ENCODE measurements around the gene VSX2.
A peak's percentile ranks its signal among the peaks of the same experiment; 100 is the strongest.

Gene VSX2

DNA sequence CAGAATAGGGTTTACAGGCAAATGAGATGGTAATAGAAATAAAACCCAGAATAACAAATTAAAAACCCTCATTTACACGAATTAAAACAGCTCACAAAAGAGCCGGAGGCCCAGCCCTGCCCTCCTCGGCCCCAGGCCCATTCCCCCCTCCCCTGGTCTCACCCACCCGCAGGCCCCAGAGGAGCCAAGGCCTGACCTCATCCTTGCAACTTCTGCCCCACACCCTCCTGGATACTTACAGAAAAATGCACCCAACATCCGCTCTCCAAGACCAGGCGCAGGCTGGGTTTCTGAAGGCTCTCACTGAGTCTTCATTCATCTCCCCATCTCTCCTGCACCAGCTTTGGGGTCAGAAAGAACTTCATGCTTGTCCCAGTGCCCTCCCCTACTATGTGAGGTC is 16.2 kb upstream of the VSX2 start:
- DNase-seq = no peak

DNA sequence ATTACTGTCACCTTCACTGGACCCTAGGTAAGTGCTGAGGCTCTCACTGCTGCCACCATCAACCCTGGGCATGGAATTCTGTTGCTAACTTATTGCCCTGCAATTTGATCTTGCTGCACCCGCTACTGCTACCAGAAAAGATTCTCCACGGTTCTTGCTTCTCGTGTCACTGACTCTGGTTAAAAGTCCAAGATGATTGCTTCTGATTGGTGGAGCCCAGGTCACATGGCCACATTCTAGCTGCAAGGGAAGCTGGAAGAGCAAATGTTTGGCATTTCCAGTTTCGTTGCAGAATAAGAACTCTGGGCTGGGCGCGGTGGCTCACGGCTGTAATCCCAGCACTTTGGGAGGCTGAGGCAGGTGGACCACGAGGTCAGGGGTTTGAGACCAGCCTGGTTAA is 7.5 kb upstream of the VSX2 start:
- DNase-seq = no peak

DNA sequence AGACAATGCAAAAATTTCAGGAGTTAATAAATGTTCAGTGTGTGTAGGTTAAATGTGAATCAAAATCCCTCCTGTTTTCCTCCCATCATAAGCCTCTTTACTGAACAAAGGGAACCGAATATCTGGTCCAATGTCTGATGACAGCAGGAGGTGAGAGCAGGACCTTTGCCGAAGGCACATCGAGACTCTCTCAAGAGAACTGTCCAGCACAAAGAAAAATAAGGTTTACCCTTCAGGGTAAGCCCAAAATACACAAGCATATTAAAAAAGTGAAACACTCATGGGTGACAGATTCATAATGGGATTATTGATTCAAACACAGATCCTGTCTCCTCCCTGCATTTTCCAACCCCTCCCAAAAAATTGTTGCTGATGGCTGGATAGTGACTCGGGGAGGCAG is 4.2 kb upstream of the VSX2 start:
- DNase-seq = no peak

DNA sequence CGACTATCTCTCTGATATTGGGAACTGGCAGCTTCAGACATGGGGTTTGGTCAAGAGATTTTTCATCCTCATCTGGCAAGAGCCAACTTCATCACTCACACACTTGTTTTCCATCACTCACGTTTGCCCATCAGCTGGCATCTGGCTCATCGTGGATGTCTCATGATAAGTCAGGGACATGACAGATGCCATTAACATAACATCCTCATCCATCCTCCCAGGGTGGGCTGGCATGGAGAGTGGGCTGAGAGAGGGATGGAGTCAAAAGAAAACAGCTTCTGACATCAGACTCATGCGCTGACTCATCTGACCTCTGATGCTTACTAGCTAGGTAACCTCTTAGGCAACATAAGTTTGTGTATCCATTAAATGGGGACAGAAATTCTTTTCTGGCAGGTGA is 1.8 kb upstream of the VSX2 start:
- DNase-seq = no peak

DNA sequence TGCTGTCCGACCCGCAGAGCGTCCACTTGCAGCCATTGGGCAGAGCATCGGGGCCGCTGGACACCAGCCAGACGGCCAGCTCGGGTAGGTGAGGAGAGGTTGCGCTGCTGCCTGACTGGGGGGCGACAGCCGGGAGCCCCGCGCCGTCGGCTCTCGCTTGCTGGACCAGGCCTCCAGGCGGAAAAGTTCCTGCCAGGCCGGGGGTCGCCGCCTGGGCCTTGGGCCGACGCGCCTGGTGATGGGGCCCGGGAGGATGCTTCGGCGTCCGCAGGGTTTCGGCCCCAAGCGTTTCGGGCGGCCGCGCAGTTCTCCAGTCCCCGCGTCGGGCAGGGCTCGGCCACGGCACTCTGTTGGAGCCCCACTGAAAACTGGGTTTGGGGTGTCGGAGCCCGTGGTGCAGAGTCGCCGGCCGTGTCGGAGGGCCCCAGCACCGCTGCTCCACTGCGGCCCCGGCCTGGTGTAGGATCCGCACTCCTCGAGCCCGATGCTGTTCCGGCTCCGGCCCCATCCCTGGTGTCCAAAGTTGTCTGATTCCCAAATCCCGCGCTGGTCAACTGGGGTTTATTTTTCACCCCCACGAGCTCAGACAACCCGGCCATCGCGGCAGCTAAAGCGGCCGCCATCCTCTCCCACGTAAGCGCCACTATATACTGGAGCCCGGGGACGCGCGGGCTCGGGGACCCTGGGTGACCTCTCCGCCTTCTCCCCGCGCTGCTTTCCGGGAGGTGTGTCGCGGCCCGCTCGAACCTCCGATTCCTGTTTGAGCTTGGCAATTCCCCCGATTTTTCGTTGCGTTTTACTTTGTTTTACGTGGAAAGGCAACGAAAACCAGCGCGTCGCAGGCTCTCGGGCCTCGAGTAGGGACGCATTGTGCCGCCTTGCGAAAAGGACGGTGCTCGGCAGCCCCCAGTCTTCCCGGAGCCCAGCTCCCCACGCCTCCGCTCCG is 872 bp downstream of the VSX2 start:
- no peak for DNase-seq

DNA sequence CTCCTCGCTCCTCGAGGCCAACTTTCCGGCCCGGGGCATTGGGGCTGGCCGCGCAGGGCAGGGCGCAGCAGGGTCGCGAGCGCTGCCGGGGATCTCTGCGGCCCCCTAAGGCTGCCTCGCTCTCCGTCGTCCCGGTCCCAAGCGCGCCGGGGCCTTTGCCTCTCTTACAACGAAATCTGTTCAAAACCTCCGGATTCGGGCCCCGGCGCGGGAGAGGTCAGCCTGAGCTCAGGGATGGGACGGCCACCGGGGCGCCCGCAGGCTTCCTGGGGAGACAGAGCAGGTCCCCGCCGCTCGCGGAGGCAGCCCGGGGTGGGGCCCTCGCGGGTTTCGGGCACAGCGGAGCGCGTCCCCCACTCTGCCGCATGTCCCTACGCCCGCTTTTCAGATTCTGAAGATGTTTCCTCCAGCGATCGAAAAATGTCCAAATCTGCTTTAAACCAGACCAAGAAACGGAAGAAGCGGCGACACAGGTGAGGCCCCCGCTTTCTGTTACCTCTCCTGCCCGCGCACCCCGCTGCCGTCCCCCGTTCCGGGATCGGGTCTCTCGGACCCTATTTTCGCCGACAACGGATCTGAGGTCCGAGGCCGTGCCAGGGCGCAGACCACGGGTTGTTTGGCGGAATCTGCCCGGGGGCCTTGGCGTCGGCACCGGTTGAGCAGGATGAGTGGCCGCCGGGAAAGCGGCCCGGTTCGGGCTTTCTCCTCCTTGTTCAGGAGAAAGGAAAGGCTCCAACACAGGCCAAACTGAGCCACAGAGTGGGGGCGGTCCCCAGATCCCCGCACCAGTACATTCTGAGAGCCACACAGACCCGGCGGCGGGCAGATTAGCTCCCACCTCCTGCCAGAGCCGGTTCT is 1.8 kb downstream of the VSX2 start:
- DNase-seq = no peak

DNA sequence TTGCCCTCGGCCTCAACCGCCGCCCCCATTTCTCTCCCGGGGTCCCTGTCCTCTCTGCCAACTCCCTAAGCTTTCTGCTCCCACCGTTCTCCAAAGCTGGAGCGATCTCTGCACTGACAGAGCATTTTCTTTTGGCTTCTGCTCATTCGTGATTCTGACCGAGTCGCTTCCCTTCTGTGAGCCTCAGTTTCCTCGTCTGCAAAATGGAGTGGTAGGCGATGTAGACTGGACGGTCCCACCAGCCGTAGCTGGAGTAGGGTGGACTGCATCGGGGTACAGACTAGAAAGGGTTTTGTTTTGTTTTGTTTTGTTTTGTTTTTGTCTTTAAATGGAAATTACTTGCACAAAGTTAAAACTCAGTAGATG is 2.4 kb downstream of the VSX2 start:
- DNase-seq = no peak

DNA sequence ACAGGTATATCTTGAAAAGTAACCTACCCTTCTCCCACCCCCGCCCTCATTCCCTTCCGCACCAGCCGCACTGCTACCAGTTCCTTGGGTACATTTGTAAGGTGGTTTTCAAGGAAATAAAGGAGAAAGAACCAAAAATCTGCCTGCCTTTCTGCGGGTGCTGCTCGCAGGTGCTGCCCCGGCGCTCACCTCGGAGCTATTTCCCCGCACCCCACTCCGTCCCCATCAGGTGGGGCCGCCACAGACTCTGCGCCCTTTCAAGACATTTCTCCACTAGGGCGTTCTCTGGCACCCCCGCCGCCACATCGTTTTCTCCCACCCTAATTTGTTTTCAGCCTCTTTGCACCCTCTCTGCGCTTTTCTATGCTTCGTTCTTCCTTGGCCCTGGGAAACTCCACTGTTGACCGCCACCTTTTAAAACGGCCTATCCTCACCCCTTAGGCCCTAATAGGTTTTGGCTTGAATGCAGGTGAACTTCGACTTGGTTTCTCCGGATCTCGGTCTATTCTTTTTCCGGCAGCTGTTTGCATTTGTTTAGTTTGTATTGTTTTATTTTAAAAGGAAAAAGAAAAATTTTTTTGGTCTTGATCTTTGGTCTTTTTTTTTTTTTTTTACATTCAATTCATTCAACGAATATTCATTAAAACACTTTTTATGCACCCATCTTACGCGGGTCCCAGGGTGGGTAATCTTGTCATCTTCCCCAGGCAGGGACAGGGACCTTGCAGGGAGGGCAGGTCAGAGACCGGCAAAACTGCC is 3.0 kb downstream of the VSX2 start:
- DNase-seq = no peak

DNA sequence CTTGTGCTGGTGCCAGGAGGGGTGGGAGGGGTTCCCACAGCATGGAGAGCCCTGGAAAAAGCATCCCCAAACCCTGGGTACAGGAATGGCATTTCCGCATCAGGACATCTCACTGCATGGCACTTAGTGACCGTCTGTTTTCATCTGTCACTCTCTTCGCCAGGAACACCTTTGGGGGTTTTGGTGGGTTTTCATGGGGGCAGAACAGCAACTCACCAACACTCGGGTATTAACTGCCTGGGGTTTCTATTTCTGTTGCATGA is 3.5 kb downstream of the VSX2 start:
- DNase-seq = no peak

DNA sequence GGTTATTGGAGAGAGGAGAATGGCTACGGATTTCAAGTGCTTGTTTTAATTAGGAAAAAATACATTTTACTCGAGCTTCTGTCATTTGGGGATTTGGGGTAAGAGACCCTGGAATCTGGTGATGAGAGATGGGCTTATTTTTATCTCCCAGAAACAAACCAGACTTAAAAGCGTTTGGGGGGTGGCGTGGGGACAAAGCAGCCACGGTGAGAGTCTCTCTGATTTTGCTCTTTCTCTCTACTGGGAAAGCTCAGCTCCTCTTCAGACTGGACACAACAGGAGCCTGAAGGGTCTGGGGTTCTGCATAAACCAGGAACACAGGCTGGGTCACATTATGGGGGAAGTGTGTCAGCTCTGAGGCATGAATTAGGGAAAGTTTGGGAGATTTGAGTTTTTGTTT is 3.8 kb downstream of the VSX2 start:
- DNase-seq = no peak

DNA sequence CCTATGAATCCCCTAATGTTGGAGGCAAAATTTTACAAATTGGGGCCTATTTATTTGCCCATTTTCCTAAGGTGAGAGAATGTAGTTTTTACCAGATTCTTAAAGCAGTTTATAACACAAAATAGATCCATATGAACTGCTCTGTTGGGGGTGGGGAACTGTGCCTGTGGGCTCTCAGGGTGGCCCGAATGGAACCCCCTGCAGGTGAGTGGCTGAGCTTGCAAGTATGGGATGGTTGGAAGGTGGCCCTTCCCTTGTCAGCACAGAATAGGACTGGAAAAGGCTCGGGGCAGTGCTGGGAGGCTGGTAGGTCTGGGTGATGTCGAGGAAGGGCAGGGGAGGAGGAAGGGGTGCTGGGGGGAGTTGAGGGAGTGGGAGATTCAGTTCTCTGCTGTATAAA is 4.9 kb downstream of the VSX2 start:
- no peak for DNase-seq

DNA sequence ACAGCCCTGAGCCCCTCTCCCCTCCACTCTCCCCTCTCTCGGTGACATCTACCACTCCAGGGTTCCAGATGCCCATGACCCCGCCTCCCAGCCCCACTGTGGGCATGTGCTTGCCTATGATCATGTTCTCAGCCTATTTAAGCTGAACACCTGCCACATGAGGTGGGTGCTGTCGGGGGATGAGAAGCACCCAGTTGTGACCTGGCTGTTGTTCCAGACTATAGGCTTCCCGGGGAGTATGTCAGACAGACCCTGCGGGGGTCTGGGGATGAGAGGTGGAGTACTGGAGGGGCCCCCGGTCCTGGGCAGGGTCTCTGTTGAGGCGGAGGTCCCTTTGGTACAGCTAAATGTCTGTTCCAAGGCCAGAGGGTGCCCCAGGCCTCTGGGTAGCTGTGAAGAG is 6.0 kb downstream of the VSX2 start:
- DNase-seq = no peak

DNA sequence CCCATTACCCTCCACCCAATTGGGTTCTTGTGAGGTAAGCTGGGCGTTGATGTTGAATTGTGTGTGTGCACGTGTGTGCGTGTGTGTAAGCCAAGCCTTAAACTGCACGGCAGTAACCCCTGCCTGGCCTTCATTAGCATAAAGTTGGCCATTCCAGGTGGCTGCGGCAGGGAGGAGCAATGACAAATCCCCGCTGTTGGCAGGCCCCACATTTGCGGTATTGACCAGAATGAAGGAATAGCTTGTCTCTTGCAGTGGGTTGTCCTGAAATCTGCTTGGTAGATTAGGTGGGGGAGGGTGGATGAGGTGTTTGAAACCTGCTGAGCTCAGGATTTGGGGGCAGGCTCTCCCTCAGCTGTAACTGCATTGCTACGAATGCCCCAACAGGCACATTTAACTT is 7.3 kb downstream of the VSX2 start:
- DNase-seq = no peak

DNA sequence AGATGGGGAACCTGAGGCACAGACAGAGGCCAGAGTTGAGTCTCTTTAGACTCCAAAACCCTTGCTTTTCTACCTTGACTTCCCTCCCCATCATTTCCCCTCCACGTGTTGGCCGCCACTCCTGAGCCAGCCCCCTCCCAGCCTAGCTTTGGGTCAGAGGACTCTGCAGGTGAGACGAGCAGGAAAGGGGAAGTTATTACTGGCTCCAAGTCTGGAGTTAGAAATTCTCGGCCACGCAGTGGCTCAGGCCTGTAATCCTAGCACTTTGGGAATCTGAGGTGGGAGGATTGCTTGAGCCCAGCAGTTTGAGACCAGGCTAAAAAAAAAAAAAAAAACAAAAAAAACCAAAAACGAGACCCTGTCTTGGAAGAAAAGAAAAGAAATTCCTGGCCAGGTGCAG is 8.8 kb downstream of the VSX2 start:
- no peak for DNase-seq

DNA sequence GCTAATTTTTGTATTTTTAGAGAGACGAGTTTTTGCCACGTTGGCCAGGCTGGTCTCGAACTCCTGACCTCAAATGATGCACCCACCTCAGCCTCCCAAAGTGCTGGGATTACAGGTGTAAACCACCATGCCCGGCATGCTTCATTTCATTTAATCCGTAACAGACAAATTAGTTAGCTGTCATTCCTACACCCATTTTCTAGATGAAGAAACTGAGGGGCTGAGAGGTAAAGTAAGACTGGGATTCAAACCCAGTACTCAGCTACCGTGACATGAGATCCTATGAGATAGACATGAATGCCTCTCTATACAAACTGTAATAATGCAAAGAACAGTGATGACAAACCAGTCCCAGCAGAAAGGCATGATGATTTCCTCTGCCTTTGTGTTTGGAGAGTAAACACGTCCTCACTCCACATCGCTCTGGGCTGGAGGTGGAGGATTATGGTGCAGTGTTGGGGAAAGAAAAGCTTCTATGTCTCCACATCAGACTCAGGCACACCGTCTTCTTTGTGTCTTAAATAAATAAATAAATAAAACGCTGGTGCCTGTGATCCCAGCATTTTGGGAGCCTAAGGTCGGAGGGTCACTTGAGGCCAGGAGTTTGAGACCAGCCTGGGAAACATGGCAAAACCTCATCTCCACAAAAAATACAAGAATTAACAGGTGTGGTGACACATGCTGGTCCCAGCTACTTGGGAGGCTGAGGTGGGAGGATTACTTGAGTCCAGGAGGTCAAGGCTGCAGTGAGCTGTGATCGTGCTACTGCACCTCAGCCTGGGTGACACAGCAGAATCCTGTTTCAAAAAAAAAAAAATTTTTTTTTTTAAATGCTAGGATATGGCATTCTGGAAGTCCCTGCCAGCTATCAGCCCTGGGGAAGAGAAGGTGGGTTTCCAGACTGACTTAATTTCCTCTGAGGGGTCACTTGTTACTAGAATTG is 10.5 kb downstream of the VSX2 start:
- DNase-seq = no peak

DNA sequence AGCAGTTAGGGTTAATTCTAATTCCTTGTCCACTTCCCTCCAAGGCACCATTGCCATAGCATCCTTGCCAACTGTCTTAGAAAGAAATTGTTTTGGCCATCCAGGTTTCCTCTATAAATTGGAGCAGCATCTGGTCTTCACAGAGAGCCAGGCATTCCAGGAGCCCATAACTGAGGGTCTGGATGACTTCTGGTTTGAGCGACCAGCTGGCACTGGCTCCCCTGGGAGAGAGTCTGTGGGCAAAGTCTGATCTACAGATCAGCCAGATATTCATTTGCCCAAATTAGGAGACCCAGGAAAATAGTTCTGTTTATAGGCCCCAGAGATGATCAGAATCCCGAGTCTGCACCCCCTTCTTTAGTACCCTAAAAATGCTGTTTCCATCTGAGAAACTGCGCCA is 16.0 kb downstream of the VSX2 start:
- no peak for DNase-seq

DNA sequence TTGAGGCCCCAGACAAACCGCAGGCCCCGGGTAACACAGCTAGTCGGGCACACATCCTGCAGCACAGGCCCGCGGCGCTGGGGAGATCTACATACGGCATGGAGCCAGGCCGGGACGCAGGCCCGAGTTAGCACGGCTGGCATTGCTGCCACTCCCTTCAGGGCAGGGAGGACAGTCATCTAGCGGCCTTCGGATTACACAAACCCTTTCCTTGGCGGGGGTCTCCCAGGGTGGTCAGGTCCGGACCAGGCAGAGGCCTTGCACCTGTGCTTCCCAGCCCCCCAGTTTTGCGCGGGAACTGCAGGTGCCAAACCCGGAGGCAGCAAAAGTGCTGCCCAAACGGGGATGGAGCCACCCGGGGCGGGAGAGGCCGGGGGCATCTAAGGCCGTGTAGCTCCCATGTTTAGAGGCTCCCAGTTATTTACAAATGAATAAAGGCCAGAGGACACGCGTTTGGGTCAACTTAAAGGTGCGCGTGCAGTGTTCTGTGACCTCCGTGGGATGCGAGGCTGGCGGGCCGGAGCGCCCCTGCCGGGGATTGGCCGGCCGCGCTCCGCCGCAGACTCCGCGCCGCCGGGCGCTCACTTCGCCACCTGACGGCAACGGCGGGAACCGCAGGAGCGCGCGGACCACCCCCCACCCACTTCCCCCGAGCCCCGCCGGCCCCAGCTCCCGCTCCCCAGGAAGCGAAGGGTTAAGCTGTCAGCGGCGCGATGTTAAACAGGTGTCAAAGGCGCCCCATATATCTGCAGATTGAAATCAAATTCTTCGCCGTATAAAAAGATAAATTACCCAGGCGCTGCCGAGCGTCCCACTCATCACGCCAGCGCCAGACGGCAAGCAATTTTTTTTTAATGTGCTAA is 18.1 kb downstream of the VSX2 start:
- DNase-seq = peak; percentile 45

DNA sequence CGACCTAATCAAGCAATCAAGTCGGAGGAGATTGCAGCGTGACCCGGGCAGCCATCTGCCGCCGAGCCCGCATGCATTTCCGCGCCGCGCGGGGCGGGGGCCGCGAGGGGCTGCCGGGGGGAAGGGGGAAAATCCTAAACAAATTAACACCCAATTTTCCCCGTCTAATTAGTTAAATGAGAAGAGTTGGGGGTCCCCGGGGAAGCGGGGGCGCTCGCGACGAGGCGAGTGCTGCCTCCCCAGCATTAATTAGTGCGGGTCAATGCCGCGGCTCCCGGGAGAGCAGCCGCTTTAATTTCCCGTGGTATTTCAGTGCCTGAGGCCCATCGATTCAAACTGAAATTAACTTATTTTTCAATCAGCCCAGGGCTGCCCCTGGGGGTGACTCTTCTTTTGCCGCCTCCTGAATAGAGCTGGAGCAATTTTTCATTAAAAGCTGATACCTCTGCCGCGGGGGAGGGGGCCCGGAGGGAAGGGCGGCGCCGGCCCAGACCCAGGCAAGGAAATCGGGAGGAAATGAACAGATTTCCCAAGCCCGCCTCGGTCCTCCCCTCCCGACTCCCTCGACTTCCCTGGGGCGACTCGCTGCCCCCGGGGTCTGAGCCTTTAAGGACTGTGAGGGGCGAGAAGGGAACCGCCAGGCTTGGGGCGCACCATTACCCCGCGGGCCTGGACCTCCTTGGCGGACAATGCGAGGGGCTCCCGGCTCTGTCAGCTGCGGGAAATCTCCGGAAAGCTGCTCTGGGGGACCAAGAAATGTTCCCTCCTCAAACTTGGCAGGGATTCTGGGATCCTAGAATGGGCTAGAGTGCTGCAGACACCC is 18.9 kb downstream of the VSX2 start:
- DNase-seq = no peak

DNA sequence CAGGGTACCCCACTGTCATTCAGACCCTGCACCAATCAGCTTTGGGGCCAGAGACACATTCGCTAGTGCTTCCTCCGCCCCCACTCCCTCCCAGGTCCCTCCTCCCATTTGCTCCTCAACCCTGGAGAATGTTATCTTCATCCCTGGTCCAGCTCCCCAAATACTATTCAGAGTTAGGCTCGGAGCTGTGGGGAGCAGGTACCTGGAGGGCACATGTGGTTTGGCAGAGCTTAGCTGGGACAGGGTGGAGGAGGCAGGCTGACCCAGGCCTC is 19.5 kb downstream of the VSX2 start:
- DNase-seq = no peak

DNA sequence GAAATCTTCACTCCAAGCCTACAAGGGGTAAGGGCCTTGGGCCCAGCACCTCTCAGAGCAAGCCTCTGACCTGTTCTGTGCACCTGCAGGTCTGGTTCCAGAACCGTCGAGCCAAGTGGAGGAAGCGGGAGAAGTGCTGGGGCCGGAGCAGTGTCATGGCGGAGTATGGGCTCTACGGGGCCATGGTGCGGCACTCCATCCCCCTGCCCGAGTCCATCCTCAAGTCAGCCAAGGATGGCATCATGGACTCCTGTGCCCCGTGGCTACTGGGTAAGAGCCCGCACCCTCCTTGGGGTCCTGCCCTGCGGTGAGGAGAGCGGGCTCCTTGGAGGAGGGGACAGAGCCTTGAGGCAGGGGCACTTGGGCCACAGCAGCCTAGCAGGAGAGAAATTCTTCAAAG is 20.3 kb downstream of the VSX2 start:
- no peak for DNase-seq
